Ecto neural progenitor cell (in vitro differentiated cells): ENCODE data around the gene TNFRSF14.

Experiments used
- DNase-seq: peaks from one replicate; pipeline ENCODE4 v3.0.0-alpha.2; 2018; ENCODE audit warnings: low spot score

TNFRSF14 gene

GRCh38 chr1:2556277-2556677 lies at the start of gene TNFRSF14:
Gene TNFRSF14 (plus strand): TSS chr1:2556371. CDS start chr1:2556665, 294 bp downstream.
- no peak for DNase-seq

GRCh38 chr1:2506901-2507565 lies 49.1 kb upstream of the TNFRSF14 start:
- DNase-seq = no peak

- DNase-seq = no peak
Observed at GRCh38 chr1:2507744-2508155, 48.4 kb upstream of the TNFRSF14 start.

GRCh38 chr1:2508180-2508579 lies 48.0 kb upstream of the TNFRSF14 start:
- no peak for DNase-seq

GRCh38 chr1:2508751-2509150 lies 47.4 kb upstream of the TNFRSF14 start:
- DNase-seq = no peak

DNA sequence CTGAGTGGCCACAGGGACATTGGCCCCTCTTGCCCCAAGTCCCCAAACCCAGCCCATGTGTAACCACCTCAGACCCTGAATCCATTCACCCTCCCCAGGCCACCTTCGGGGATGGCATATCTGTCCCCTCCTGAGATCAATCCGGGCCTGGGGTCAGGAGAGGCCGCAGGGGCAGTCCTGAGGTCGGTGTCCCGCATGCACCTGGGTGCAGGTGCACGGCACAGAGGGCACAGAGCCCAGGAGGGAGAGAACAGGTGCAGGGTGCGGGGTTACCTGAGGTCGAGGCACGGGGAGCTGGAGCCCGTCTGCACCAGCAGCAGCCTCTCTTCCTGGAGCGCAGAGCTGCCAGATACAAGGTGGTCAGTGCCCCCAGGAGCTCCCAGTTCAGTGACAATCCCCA lies 46.6 kb upstream of the TNFRSF14 start:
- DNase-seq = no peak

DNA sequence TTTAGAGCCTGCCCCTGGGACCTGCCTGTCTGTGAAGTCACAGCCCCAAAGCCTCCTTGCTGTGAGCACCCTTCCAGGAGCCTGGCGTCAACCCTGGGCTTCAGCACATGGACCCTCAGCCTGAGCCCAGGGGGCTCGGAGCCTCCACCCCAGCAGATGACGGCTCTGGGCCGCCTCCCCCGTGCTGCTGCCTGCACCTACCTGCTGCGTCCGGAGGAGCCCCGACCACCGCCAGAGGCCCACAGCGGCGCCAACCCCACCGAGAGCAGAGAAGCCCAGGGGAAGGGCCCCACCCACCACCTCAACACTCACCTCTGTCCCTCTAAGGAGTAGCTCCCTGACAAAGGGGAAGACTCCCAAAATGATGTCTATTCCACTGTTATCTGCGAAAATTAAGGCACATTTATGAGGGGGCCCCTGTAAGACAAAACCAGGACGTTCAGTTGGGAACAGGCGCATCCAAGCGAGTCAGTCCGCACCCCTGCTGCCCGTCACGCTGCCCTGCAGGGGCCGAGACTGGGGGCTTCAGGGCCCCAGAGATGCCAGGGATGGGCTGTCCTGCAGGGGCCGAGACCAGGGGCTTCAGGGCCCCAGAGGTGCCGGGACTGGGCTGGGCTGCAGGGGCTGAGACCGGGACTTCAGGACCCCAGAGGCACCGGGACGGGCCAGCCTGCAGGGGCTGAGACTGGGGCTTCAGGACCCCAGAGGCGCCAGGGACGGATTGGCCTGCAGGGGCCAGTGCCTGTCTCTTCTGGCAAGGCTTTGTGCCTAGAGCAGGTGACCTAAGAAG lies 45.6 kb upstream of the TNFRSF14 start:
- no peak for DNase-seq

DNA sequence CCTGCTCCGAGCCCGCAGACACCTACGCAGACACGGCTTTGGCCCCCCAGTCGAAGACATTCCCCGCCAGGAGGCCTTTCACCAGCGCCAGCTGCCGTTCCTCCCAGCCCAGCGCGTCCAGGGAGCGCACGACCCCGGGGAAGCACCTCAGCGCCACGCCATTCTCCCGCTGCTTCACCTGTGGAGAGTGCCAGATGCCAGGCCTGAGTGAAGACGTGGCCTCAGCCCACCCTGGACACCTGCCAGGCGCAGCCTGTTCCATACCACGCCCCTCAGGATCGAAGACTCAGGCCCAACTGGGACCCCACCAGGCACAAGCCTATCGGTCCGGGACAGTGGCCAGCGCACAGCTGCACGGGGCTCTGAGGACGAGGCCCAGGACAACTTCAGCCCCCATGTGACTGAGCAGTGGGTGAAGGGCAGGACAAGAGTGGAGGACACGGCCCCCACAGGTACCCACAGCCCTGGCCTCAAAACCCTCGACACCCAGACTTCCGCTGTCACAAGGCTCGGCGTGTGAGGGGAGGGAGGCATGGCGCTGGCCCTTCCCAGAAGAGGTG lies 43.2 kb upstream of the TNFRSF14 start:
- DNase-seq = no peak

GRCh38 chr1:2513939-2514652 lies 42.1 kb upstream of the TNFRSF14 start:
- DNase-seq = no peak

- DNase-seq = no peak
Observed at GRCh38 chr1:2514863-2515762, 41.1 kb upstream of the TNFRSF14 start.

GRCh38 chr1:2515763-2516080 lies 40.4 kb upstream of the TNFRSF14 start:
- no peak for DNase-seq

DNA sequence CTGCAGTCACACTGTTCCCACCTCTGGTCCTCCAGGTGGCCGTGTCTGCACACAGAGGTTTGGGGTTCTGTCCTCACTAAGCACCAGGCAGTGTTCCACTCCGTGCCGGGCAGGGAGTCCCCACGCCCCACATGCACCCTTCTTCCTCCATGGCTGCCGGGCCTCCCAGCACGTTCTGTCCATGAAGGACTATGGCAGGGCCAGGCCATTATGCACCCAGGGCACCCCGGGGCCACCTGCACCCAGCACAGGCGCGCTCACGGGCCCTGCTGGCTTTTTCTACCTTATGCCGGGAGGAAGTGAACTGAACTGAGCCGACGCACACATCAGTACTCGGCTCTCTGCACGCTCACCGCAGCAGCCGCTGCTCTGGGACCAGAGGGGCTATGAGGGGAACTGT lies 40.0 kb upstream of the TNFRSF14 start:
- DNase-seq = no peak

GRCh38 chr1:2516946-2517345 lies 39.2 kb upstream of the TNFRSF14 start:
- DNase-seq = no peak

- no peak for DNase-seq
Observed at GRCh38 chr1:2517966-2518365, 38.2 kb upstream of the TNFRSF14 start.

DNA sequence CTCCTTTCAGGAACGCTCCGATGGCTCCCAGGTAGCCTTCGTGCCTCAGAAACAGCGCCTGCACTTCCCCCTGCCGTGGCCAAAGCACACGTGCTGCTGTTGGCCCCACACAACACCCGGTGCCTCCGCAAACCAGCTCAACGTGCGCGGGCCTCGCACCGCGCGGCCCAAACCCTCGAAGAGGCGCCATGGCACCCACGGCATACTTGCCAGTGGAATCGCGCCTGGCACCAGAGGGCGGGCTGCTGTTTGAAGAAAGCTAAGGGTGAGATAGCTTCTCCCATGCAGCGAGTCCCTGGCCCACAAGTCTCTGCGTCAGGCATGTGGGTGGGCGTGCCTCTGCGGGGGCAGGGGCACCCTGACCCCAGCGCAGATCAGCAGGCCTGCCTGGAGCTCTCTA lies 37.6 kb upstream of the TNFRSF14 start:
- DNase-seq = no peak

- DNase-seq = no peak
Observed at GRCh38 chr1:2519029-2519685, 37.0 kb upstream of the TNFRSF14 start.

DNA sequence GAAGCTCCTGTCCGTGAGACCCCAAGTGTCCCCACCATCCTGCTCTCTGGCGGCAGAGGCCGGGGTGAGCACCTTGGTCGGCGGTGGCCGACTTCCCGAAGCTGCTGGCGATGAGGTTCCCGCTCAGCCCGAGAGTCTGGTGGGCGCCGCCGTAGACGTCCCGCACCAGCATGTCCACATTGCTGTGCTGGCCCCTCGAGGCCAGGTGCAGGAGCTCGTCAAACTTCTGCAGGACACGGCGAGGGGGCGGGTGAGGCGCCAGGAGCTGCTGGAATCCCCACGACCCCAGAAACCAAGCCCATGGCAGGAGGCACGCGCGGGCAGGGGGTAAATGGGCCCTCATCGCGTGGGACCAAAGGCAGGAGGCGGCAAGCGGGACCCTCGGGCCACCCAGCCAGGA lies 36.4 kb upstream of the TNFRSF14 start:
- DNase-seq = no peak

DNA sequence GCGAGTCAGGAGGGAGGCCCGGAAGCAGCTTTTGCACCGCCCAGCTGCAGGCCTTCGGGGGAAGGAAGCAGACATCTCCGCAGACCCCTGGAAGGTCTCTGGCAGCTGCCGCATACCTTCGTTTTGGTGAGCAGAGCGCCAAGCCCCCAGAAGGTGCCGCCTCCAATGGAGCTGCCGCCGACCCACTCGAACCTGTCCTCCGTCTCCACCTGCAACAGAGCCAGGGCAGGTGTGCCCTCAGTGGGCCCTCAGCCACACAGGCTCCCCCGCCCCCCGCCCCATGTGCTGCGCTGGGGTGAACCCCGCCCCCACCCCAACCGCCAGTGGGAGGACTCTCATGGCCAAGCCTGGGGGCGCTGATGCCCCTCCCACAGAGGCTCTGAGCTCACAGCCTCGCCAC lies 36.0 kb upstream of the TNFRSF14 start:
- no peak for DNase-seq

DNA sequence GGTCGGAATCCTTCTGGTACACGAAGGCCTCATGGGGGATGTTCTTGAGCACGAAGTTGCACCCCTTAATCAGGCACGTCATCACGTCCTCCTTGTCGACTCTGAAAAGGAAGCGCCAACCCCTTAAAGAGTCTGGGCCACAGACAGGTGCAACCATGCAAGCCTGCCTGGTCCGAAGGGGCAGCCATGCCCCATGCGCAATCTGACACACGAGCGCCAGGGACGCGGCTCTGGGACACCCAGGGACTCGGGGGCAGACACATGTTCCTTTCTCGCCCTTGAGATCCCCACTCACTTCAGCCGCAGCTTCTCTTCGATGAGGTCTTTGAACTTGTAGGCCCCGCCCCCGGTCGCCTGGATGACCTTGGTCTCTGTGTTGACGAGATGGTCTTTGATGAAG lies 35.4 kb upstream of the TNFRSF14 start:
- DNase-seq = no peak

GRCh38 chr1:2522230-2522629 lies 33.9 kb upstream of the TNFRSF14 start:
- DNase-seq = no peak

GRCh38 chr1:2523191-2523890 lies 32.8 kb upstream of the TNFRSF14 start:
- no peak for DNase-seq
